Osteoblast (primary cell): ENCODE data around the gene ADCY4. TPM values are rescaled to one million over a fixed set of nuclear protein-coding genes. Genes with fewer than 3 reads are reported as not detected.
A peak's percentile ranks its signal among the peaks of the same experiment; 100 is the strongest.

Source experiments
- DNase-seq: peaks from one replicate; pipeline ENCODE4 v3.0.0; 2011; ENCODE audit warnings: low spot score, mixed read lengths; ENCODE audit not compliant: insufficient read length; ENCODE audit errors: missing footprints
- H2AFZ ChIP-seq: 2 replicates; pipeline ENCODE4 v1.6.0; 2011; ENCODE audit warnings: mild to moderate bottlenecking, low read length
- H3K27ac ChIP-seq: 2 replicates; pipeline ENCODE4 v1.5.1; 2011; ENCODE audit warnings: mild to moderate bottlenecking, low read depth, low read length, moderate library complexity
- H3K27me3 ChIP-seq: 2 replicates; pipeline ENCODE4 v1.6.0; 2012; ENCODE audit warnings: mild to moderate bottlenecking, control low read depth, inconsistent platforms, low read length, moderate library complexity; ENCODE audit not compliant: insufficient read depth
- H3K36me3 ChIP-seq: 2 replicates; pipeline ENCODE4 v1.5.1; 2011; ENCODE audit warnings: mild to moderate bottlenecking, low read length, control low read depth, moderate library complexity; ENCODE audit not compliant: insufficient read depth
- H3K4me1 ChIP-seq: 2 replicates; pipeline ENCODE4 v1.5.1; 2011; ENCODE audit warnings: mild to moderate bottlenecking, low read length, control low read depth, moderate library complexity; ENCODE audit not compliant: insufficient read depth
- H3K4me2 ChIP-seq: 2 replicates; pipeline ENCODE4 v1.6.0; 2011; ENCODE audit warnings: mild to moderate bottlenecking, low read length; ENCODE audit not compliant: insufficient read depth
- H3K4me3 ChIP-seq: fragments of 200-600 bp; sonication (generic); 3 replicates; pipeline ENCODE4 v1.5.1; 2012; ENCODE audit warnings: mild to moderate bottlenecking, low read length, inconsistent platforms; ENCODE audit not compliant: insufficient read depth
- H3K79me2 ChIP-seq: 2 replicates; pipeline ENCODE4 v1.6.0; 2012; ENCODE audit warnings: mild to moderate bottlenecking, low read length, control low read depth, inconsistent platforms; ENCODE audit not compliant: insufficient read depth
- H3K9me3 ChIP-seq: 2 replicates; pipeline ENCODE4 v1.5.1; 2011; ENCODE audit warnings: low read depth, low read length, control low read depth
- H4K20me1 ChIP-seq: 2 replicates; pipeline ENCODE4 v1.6.0; 2012; ENCODE audit warnings: mild to moderate bottlenecking, low read length, control low read depth; ENCODE audit not compliant: insufficient read depth
- CTCF ChIP-seq: IDR thresholded peaks from 2 replicates; pipeline ENCODE4 v1.5.1; 2011; ENCODE audit warnings: mild to moderate bottlenecking, low read depth, low read length, moderate library complexity; ENCODE audit errors: extremely low read depth
- total RNA-seq: library from RNA; depleted of rRNA; stranded (reverse); fragments of >200 nt; gene quantifications from 2 replicates; pipeline ENCODE4 v1.2.3, GENCODE V29; 2012

The ADCY4 gene
- total RNA-seq, 1 donor, result 18.8 TPM

- Histone ChIP-seq H3K4me1 (peaks cover 15% of the 10 kb centered on the region), H3K27ac (no peak overlapping the region), H3K79me2 (no peaks in the 10 kb centered on the region), H3K9me3 (no peaks in the 10 kb centered on the region), H3K27me3 (peaks cover 6% of the 10 kb centered on the region), H2AFZ (no peak overlapping the region), H3K4me3 (peak overlapping the region; percentile 63), H4K20me1 (no peaks in the 10 kb centered on the region), H3K36me3 (no peaks in the 10 kb centered on the region), H3K4me2 (peak overlapping the region; percentile 15)
- DNase-seq, result peak; percentile 77
- no peak for TF ChIP-seq CTCF
These were observed 22.8 kb downstream of the ADCY4 start for GRCh38 chr14:24311837-24312615.

- Histone ChIP-seq H3K27me3 (no peaks in the 10 kb centered on the region), H3K36me3 (peaks cover 1% of the 10 kb centered on the region), H3K4me2 (peak within 1 kb of the TSS; percentile 80), H3K27ac (no peak within 1 kb of the TSS), H3K9me3 (no peaks in the 10 kb centered on the region), H3K4me1 (peaks cover 15% of the 10 kb centered on the region), H4K20me1 (no peaks in the 10 kb centered on the region), H3K4me3 (peak within 1 kb of the TSS; percentile 63), H2AFZ (peak within 1 kb of the TSS; percentile 52), H3K79me2 (no peaks in the 10 kb centered on the region)
- peak; percentile 98 for DNase-seq
- peak; percentile 20 for TF ChIP-seq CTCF
These were observed 23.9 kb downstream of the ADCY4 start, which contains the start of gene LTB4R for GRCh38 chr14:24310646-24311604. Gene LTB4R, plus strand, starts transcription at chr14:24311502. Its CDS starts 4,150 bp downstream, at chr14:24315652.

- no peak overlapping the region for H3K27ac ChIP-seq
- no peaks in the 10 kb centered on the region for H4K20me1 ChIP-seq
- peak overlapping the region; percentile 80 for H3K4me2 ChIP-seq
- H3K79me2 ChIP-seq, result no peaks in the 10 kb centered on the region
- no peak for DNase-seq
- peak overlapping the region; percentile 63 for H3K4me3 ChIP-seq
- H3K4me1 ChIP-seq, result peaks cover 15% of the 10 kb centered on the region
- H3K27me3 ChIP-seq, result no peaks in the 10 kb centered on the region
- peaks cover 8% of the 10 kb centered on the region for H3K36me3 ChIP-seq
- no peaks in the 10 kb centered on the region for H3K9me3 ChIP-seq
- no peak for TF ChIP-seq CTCF
- no peak overlapping the region for H2AFZ ChIP-seq
These were observed 24.6 kb downstream of the ADCY4 start for GRCh38 chr14:24310265-24310645.
